ENCODE data around the gene RASGRF1.
"Not testable (repeated sequence)": the region's sequence is repeated elsewhere in the genome, so short reads cannot be mapped to it uniquely, and the experiment has no call there.

Gene RASGRF1

DNA sequence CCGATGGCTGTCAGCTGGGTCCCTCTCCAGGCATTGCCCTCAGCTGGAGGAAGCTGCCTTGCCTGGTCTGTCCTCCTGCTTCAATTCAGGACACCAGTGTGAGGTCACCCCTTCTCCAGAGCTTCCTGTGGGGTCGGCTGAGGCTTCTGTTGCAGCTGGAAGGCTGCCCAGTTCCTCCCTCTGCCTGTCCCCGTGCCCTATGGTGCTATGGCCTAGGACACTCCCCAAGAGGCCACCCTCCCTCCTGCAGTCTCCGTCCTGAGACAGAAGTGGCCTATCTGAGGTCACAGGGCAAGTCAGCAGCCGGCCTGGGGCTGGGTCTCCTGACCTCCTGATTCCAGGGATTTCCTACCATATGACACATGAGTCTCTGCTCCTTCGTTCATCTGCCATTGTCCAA, 57.9 kb downstream of the RASGRF1 start:
- Histone ChIP-seq H3K27me3 (replicated peaks; ENCODE audit: control insufficient read depth, insufficient read depth, low read length) (peaks cover 48% of the 10 kb centered on the region), H3K9me3 (ENCODE audit: control insufficient read depth, low read length) (peaks cover 12% of the 10 kb centered on the region), H3K4me3 (ENCODE audit: low read length) (no peak overlapping the region), H3K9ac (ENCODE audit: low read length) (no peak overlapping the region), H3K36me3 (ENCODE audit: control insufficient read depth, insufficient read depth, low read length, severe bottlenecking) (no peaks in the 10 kb centered on the region), H3K4me1 (ENCODE audit: control insufficient read depth, insufficient read depth, low read length) (no peaks in the 10 kb centered on the region)
- DNase-seq (ENCODE audit: low read depth), result no peak

DNA sequence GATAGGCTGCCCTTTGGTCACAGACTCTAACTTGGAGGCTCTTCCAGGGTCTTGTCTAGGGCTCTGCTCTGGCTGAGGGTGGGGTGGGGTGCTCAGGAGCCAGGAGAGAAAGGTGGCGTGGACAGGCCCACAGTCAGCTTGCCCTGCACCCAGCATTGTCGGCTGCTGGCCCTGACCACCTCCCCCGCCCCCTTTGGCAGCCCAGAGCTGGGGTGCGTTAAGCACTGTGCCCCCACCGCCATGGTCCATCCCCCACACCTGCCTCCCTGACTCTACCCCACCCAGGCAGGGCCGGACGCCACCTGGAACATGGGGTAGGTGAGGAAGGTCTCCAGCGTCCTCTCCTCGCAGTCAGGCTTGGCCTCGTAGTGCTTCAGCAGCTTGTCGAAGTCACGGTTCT, 58.8 kb downstream of the RASGRF1 start:
- H3K4me3 ChIP-seq (ENCODE audit: low read length), result no peak overlapping the region
- no peak for DNase-seq (ENCODE audit: low read depth)
- H3K4me1 ChIP-seq (ENCODE audit: control insufficient read depth, insufficient read depth, low read length), result no peaks in the 10 kb centered on the region
- H3K9me3 ChIP-seq (ENCODE audit: control insufficient read depth, low read length), result peaks cover 12% of the 10 kb centered on the region
- no peak overlapping the region for H3K9ac ChIP-seq (ENCODE audit: low read length)
- no peaks in the 10 kb centered on the region for H3K36me3 ChIP-seq (ENCODE audit: control insufficient read depth, insufficient read depth, low read length, severe bottlenecking)
- H3K27me3 ChIP-seq (replicated peaks; ENCODE audit: control insufficient read depth, insufficient read depth, low read length), result peaks cover 47% of the 10 kb centered on the region

- peaks cover 12% of the 10 kb centered on the region for H3K9me3 ChIP-seq (ENCODE audit: control insufficient read depth, low read length)
- DNase-seq (ENCODE audit: low read depth), result no peak
- H3K9ac ChIP-seq (ENCODE audit: low read length), result no peak overlapping the region
- peaks cover 43% of the 10 kb centered on the region for H3K27me3 ChIP-seq (replicated peaks; ENCODE audit: control insufficient read depth, insufficient read depth, low read length)
- H3K36me3 ChIP-seq (ENCODE audit: control insufficient read depth, insufficient read depth, low read length, severe bottlenecking), result no peaks in the 10 kb centered on the region
- no peak overlapping the region for H3K4me3 ChIP-seq (ENCODE audit: low read length)
- H3K4me1 ChIP-seq (ENCODE audit: control insufficient read depth, insufficient read depth, low read length), result no peaks in the 10 kb centered on the region
Observed at GRCh38 chr15:79031201-79031600, 59.4 kb downstream of the RASGRF1 start.

- H3K27me3 ChIP-seq (replicated peaks; ENCODE audit: control insufficient read depth, insufficient read depth, low read length), result peaks cover 43% of the 10 kb centered on the region
- H3K36me3 ChIP-seq (ENCODE audit: control insufficient read depth, insufficient read depth, low read length, severe bottlenecking), result no peaks in the 10 kb centered on the region
- peak; percentile 2 for DNase-seq (ENCODE audit: low read depth)
- H3K9me3 ChIP-seq (ENCODE audit: control insufficient read depth, low read length), result peaks cover 12% of the 10 kb centered on the region
- H3K4me1 ChIP-seq (ENCODE audit: control insufficient read depth, insufficient read depth, low read length), result no peaks in the 10 kb centered on the region
- H3K4me3 ChIP-seq (ENCODE audit: low read length), result no peak overlapping the region
- no peak overlapping the region for H3K9ac ChIP-seq (ENCODE audit: low read length)
Observed at GRCh38 chr15:79030470-79030869, 60.1 kb downstream of the RASGRF1 start.

- H3K9me3 ChIP-seq (ENCODE audit: control insufficient read depth, low read length), result peaks cover under 1% of the 10 kb centered on the region
- peaks cover 45% of the 10 kb centered on the region for H3K27me3 ChIP-seq (replicated peaks; ENCODE audit: control insufficient read depth, insufficient read depth, low read length)
- no peaks in the 10 kb centered on the region for H3K4me1 ChIP-seq (ENCODE audit: control insufficient read depth, insufficient read depth, low read length)
- DNase-seq (ENCODE audit: low read depth), result peak; percentile 44
- H3K36me3 ChIP-seq (ENCODE audit: control insufficient read depth, insufficient read depth, low read length, severe bottlenecking), result no peaks in the 10 kb centered on the region
- no peak overlapping the region for H3K4me3 ChIP-seq (ENCODE audit: low read length)
- no peak overlapping the region for H3K9ac ChIP-seq (ENCODE audit: low read length)
Observed at GRCh38 chr15:79028411-79028964, 62.1 kb downstream of the RASGRF1 start.

- Histone ChIP-seq H3K4me3 (ENCODE audit: low read length) (no peak overlapping the region), H3K27me3 (replicated peaks; ENCODE audit: control insufficient read depth, insufficient read depth, low read length) (peaks cover 42% of the 10 kb centered on the region), H3K4me1 (ENCODE audit: control insufficient read depth, insufficient read depth, low read length) (no peaks in the 10 kb centered on the region), H3K9me3 (ENCODE audit: control insufficient read depth, low read length) (no peaks in the 10 kb centered on the region), H3K9ac (ENCODE audit: low read length) (no peak overlapping the region), H3K36me3 (ENCODE audit: control insufficient read depth, insufficient read depth, low read length, severe bottlenecking) (no peaks in the 10 kb centered on the region)
- no peak for DNase-seq (ENCODE audit: low read depth)
Observed at GRCh38 chr15:79027532-79028410, 62.8 kb downstream of the RASGRF1 start.

- Histone ChIP-seq H3K4me1 (ENCODE audit: control insufficient read depth, insufficient read depth, low read length) (no peaks in the 10 kb centered on the region), H3K9ac (ENCODE audit: low read length) (no peak overlapping the region), H3K4me3 (ENCODE audit: low read length) (no peak overlapping the region), H3K9me3 (ENCODE audit: control insufficient read depth, low read length) (no peaks in the 10 kb centered on the region), H3K36me3 (ENCODE audit: control insufficient read depth, insufficient read depth, low read length, severe bottlenecking) (no peaks in the 10 kb centered on the region), H3K27me3 (replicated peaks; ENCODE audit: control insufficient read depth, insufficient read depth, low read length) (peaks cover 31% of the 10 kb centered on the region)
- no peak for DNase-seq (ENCODE audit: low read depth)
Observed at GRCh38 chr15:79025802-79026201, 64.8 kb downstream of the RASGRF1 start.

DNA sequence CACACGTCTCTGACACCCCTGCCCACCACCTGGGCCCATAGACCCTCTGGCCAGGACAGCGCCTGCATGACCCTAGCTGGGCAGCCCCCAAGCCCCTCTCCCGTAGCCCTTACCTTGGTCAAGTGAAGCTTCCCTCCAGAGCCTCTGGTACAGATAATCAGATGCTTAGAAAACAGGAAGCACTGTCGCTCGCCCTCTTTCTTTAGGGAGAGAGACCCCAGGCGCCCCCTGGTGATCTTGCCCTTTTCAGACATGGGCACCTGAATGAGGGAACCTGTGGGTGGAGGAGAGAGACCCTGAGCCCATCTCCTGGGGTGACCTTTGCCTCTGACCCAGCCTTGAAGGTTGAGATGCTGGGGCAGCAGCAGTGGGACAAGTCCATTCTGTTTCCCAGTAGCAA, 65.4 kb downstream of the RASGRF1 start:
- H3K9ac ChIP-seq (ENCODE audit: low read length), result no peak overlapping the region
- H3K27me3 ChIP-seq (replicated peaks; ENCODE audit: control insufficient read depth, insufficient read depth, low read length), result peaks cover 26% of the 10 kb centered on the region
- no peak for DNase-seq (ENCODE audit: low read depth)
- no peaks in the 10 kb centered on the region for H3K4me1 ChIP-seq (ENCODE audit: control insufficient read depth, insufficient read depth, low read length)
- H3K9me3 ChIP-seq (ENCODE audit: control insufficient read depth, low read length), result no peaks in the 10 kb centered on the region
- no peak overlapping the region for H3K4me3 ChIP-seq (ENCODE audit: low read length)
- H3K36me3 ChIP-seq (ENCODE audit: control insufficient read depth, insufficient read depth, low read length, severe bottlenecking), result no peaks in the 10 kb centered on the region

- H3K27me3 ChIP-seq (replicated peaks; ENCODE audit: control insufficient read depth, insufficient read depth, low read length), result peaks cover 26% of the 10 kb centered on the region
- H3K9ac ChIP-seq (ENCODE audit: low read length); H3K4me3 ChIP-seq (ENCODE audit: low read length); DNase-seq (ENCODE audit: low read depth); H3K9me3 ChIP-seq (ENCODE audit: control insufficient read depth, low read length); H3K4me1 ChIP-seq (ENCODE audit: control insufficient read depth, insufficient read depth, low read length); H3K36me3 ChIP-seq (ENCODE audit: control insufficient read depth, insufficient read depth, low read length, severe bottlenecking): not testable (repeated sequence)
Observed at GRCh38 chr15:79024493-79024892, 66.1 kb downstream of the RASGRF1 start.

DNA sequence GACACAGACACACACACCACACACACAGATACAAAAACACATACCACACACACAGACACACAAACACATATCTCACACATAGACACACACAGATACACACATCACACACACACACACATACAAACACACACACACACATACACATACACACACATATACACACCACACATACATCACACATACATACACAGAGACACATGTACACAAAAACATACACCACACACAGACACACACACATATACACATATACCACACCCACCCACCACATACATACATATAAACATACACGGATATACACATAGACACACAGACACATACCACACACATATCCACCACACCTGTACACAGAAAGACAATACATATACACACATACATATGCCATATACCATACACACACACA, 66.7 kb downstream of the RASGRF1 start:
- peaks cover 27% of the 10 kb centered on the region for H3K27me3 ChIP-seq (replicated peaks; ENCODE audit: control insufficient read depth, insufficient read depth, low read length)
- H3K9ac ChIP-seq (ENCODE audit: low read length), result no peak overlapping the region
- DNase-seq (ENCODE audit: low read depth), result no peak
- no peaks in the 10 kb centered on the region for H3K4me1 ChIP-seq (ENCODE audit: control insufficient read depth, insufficient read depth, low read length)
- no peak overlapping the region for H3K4me3 ChIP-seq (ENCODE audit: low read length)
- no peaks in the 10 kb centered on the region for H3K36me3 ChIP-seq (ENCODE audit: control insufficient read depth, insufficient read depth, low read length, severe bottlenecking)
- H3K9me3 ChIP-seq (ENCODE audit: control insufficient read depth, low read length), result no peaks in the 10 kb centered on the region

GRCh38 chr15:79023546-79023890, 67.1 kb downstream of the RASGRF1 start:
- H3K36me3 ChIP-seq (ENCODE audit: control insufficient read depth, insufficient read depth, low read length, severe bottlenecking), result no peaks in the 10 kb centered on the region
- no peaks in the 10 kb centered on the region for H3K4me1 ChIP-seq (ENCODE audit: control insufficient read depth, insufficient read depth, low read length)
- H3K9ac ChIP-seq (ENCODE audit: low read length), result no peak overlapping the region
- H3K4me3 ChIP-seq (ENCODE audit: low read length), result no peak overlapping the region
- DNase-seq (ENCODE audit: low read depth), result no peak
- H3K27me3 ChIP-seq (replicated peaks; ENCODE audit: control insufficient read depth, insufficient read depth, low read length), result peaks cover 27% of the 10 kb centered on the region
- H3K9me3 ChIP-seq (ENCODE audit: control insufficient read depth, low read length), result no peaks in the 10 kb centered on the region
